Measurements from ENCODE around the gene PTPRN2.

PTPRN2 gene

GRCh38 chr7:158077151-158077840 lies 510.3 kb downstream of the PTPRN2 start:
- no peak overlapping the region for H3K4me3 Mint-ChIP-seq
- no peak overlapping the region for H3K27ac Mint-ChIP-seq
- H3K4me1 Mint-ChIP-seq (ENCODE audit: low read depth) = no peaks in the 10 kb centered on the region
- no peaks in the 10 kb centered on the region for H3K36me3 Mint-ChIP-seq (ENCODE audit: low read depth)
- no peaks in the 10 kb centered on the region for H3K27me3 Mint-ChIP-seq
- H3K9me3 Mint-ChIP-seq = peaks cover 2% of the 10 kb centered on the region
- DNase-seq = no peak

GRCh38 chr7:158076656-158077055 lies 511.0 kb downstream of the PTPRN2 start:
- Mint-ChIP-seq H3K4me1 (ENCODE audit: low read depth) (no peaks in the 10 kb centered on the region), H3K27ac (no peak overlapping the region), H3K36me3 (ENCODE audit: low read depth) (no peaks in the 10 kb centered on the region), H3K4me3 (no peak overlapping the region), H3K27me3 (no peaks in the 10 kb centered on the region), H3K9me3 (peaks cover 2% of the 10 kb centered on the region)
- no peak for DNase-seq

GRCh38 chr7:158076215-158076614 lies 511.4 kb downstream of the PTPRN2 start:
- Mint-ChIP-seq H3K4me1 (ENCODE audit: low read depth) (no peaks in the 10 kb centered on the region), H3K36me3 (ENCODE audit: low read depth) (no peaks in the 10 kb centered on the region), H3K27me3 (no peaks in the 10 kb centered on the region), H3K4me3 (no peak overlapping the region), H3K9me3 (peaks cover 2% of the 10 kb centered on the region), H3K27ac (no peak overlapping the region)
- DNase-seq = no peak

- Mint-ChIP-seq H3K27me3 (no peaks in the 10 kb centered on the region), H3K4me1 (ENCODE audit: low read depth) (no peaks in the 10 kb centered on the region), H3K36me3 (ENCODE audit: low read depth) (no peaks in the 10 kb centered on the region), H3K9me3 (peaks cover 2% of the 10 kb centered on the region), H3K4me3 (no peak overlapping the region), H3K27ac (no peak overlapping the region)
- DNase-seq = no peak
Measured at GRCh38 chr7:158075633-158076001, 512.0 kb downstream of the PTPRN2 start.

GRCh38 chr7:158074896-158075632 lies 512.6 kb downstream of the PTPRN2 start:
- Mint-ChIP-seq H3K4me3 (no peak overlapping the region), H3K9me3 (peaks cover 2% of the 10 kb centered on the region), H3K27ac (no peak overlapping the region), H3K36me3 (ENCODE audit: low read depth) (no peaks in the 10 kb centered on the region), H3K27me3 (no peaks in the 10 kb centered on the region), H3K4me1 (ENCODE audit: low read depth) (no peaks in the 10 kb centered on the region)
- no peak for DNase-seq

- Mint-ChIP-seq H3K4me1 (ENCODE audit: low read depth) (no peaks in the 10 kb centered on the region), H3K27me3 (no peaks in the 10 kb centered on the region), H3K4me3 (no peak overlapping the region), H3K9me3 (peaks cover 2% of the 10 kb centered on the region), H3K36me3 (ENCODE audit: low read depth) (no peaks in the 10 kb centered on the region), H3K27ac (no peak overlapping the region)
- DNase-seq = no peak
Measured at GRCh38 chr7:158073845-158074840, 513.5 kb downstream of the PTPRN2 start.

- no peaks in the 10 kb centered on the region for H3K36me3 Mint-ChIP-seq (ENCODE audit: low read depth)
Measured at GRCh38 chr7:158072991-158073730, 514.5 kb downstream of the PTPRN2 start.

GRCh38 chr7:158070222-158070920 lies 517.3 kb downstream of the PTPRN2 start:
- Mint-ChIP-seq H3K36me3 (ENCODE audit: low read depth) (no peaks in the 10 kb centered on the region), H3K4me1 (ENCODE audit: low read depth) (no peaks in the 10 kb centered on the region), H3K4me3 (no peak overlapping the region), H3K27me3 (peaks cover 8% of the 10 kb centered on the region), H3K9me3 (peaks cover 2% of the 10 kb centered on the region), H3K27ac (no peak overlapping the region)
- DNase-seq = no peak

More at GRCh38 chr7:158072991-158073730, 514.5 kb downstream of the PTPRN2 start:
- no peak overlapping the region for H3K4me3 Mint-ChIP-seq
- no peaks in the 10 kb centered on the region for H3K27me3 Mint-ChIP-seq
- no peaks in the 10 kb centered on the region for H3K4me1 Mint-ChIP-seq (ENCODE audit: low read depth)
- no peak overlapping the region for H3K27ac Mint-ChIP-seq
- peaks cover 2% of the 10 kb centered on the region for H3K9me3 Mint-ChIP-seq
- no peak for DNase-seq

- H3K4me1 Mint-ChIP-seq (ENCODE audit: low read depth) = no peaks in the 10 kb centered on the region
- peaks cover 8% of the 10 kb centered on the region for H3K27me3 Mint-ChIP-seq
- no peak for DNase-seq
- H3K4me3 Mint-ChIP-seq = no peak overlapping the region
- peaks cover 2% of the 10 kb centered on the region for H3K9me3 Mint-ChIP-seq
- no peaks in the 10 kb centered on the region for H3K36me3 Mint-ChIP-seq (ENCODE audit: low read depth)
- no peak overlapping the region for H3K27ac Mint-ChIP-seq
Measured at GRCh38 chr7:158068853-158069252, 518.8 kb downstream of the PTPRN2 start.

GRCh38 chr7:158067931-158068482 lies 519.6 kb downstream of the PTPRN2 start:
- no peaks in the 10 kb centered on the region for H3K36me3 Mint-ChIP-seq (ENCODE audit: low read depth)
- no peak for DNase-seq
- H3K4me1 Mint-ChIP-seq (ENCODE audit: low read depth) = no peaks in the 10 kb centered on the region
- H3K4me3 Mint-ChIP-seq = no peak overlapping the region
- peaks cover 2% of the 10 kb centered on the region for H3K9me3 Mint-ChIP-seq
- H3K27me3 Mint-ChIP-seq = peaks cover 8% of the 10 kb centered on the region
- H3K27ac Mint-ChIP-seq = no peak overlapping the region

GRCh38 chr7:158067219-158067930 lies 520.2 kb downstream of the PTPRN2 start:
- no peak overlapping the region for H3K4me3 Mint-ChIP-seq
- peaks cover 8% of the 10 kb centered on the region for H3K27me3 Mint-ChIP-seq
- no peaks in the 10 kb centered on the region for H3K9me3 Mint-ChIP-seq
- no peaks in the 10 kb centered on the region for H3K4me1 Mint-ChIP-seq (ENCODE audit: low read depth)
- H3K36me3 Mint-ChIP-seq (ENCODE audit: low read depth) = no peaks in the 10 kb centered on the region
- H3K27ac Mint-ChIP-seq = no peak overlapping the region
- no peak for DNase-seq

GRCh38 chr7:158066085-158066484 lies 521.5 kb downstream of the PTPRN2 start:
- Mint-ChIP-seq H3K27me3 (peaks cover 8% of the 10 kb centered on the region), H3K4me1 (ENCODE audit: low read depth) (no peaks in the 10 kb centered on the region), H3K4me3 (no peak overlapping the region), H3K27ac (no peak overlapping the region), H3K9me3 (no peaks in the 10 kb centered on the region), H3K36me3 (ENCODE audit: low read depth) (no peaks in the 10 kb centered on the region)
- DNase-seq = no peak

- DNase-seq = no peak
Measured at GRCh38 chr7:158065340-158065739, 522.3 kb downstream of the PTPRN2 start.

More at GRCh38 chr7:158065340-158065739, 522.3 kb downstream of the PTPRN2 start:
- Mint-ChIP-seq H3K4me1 (ENCODE audit: low read depth) (no peaks in the 10 kb centered on the region), H3K4me3 (no peak overlapping the region), H3K27ac (no peak overlapping the region), H3K27me3 (peaks cover 8% of the 10 kb centered on the region), H3K36me3 (ENCODE audit: low read depth) (no peaks in the 10 kb centered on the region), H3K9me3 (no peaks in the 10 kb centered on the region)

Measured in activated T-cell treated with anti-CD3 and anti-CD28 coated beads, Interleukin-2, amount 50 U/mL, for 24 hours (primary cell).